IPS-18c (cell line): ENCODE data around the gene CASKIN2.

Experiments
- H3K4me3 ChIP-seq: 2 replicates; pipeline ENCODE4 v1.7.0; 2013; ENCODE audit warnings: low read depth, mild to moderate bottlenecking, low read length, moderate library complexity; ENCODE audit not compliant: insufficient read depth
- H3K9me3 ChIP-seq: one replicate; pipeline ENCODE4 v1.6.1; 2013; ENCODE audit warnings: mild to moderate bottlenecking, low read length, moderate library complexity; ENCODE audit not compliant: control insufficient read depth, insufficient read depth

The CASKIN2 gene

GRCh38 chr17:75502072-75502720, 13.1 kb downstream of the CASKIN2 start:
- no peak overlapping the region for H3K4me3 ChIP-seq
- H3K9me3 ChIP-seq: no peaks in the 10 kb centered on the region

- Histone ChIP-seq H3K9me3 (no peaks in the 10 kb centered on the region), H3K4me3 (no peak overlapping the region)
Measured at GRCh38 chr17:75501378-75502071, 13.8 kb downstream of the CASKIN2 start.

- Histone ChIP-seq H3K9me3 (no peaks in the 10 kb centered on the region), H3K4me3 (no peak overlapping the region)
Measured at GRCh38 chr17:75500419-75501216, 14.7 kb downstream of the CASKIN2 start.

- H3K9me3 ChIP-seq: no peaks in the 10 kb centered on the region
- H3K4me3 ChIP-seq: no peak overlapping the region
Measured at GRCh38 chr17:75499313-75500022, 15.9 kb downstream of the CASKIN2 start.

GRCh38 chr17:75498726-75499213, 16.6 kb downstream of the CASKIN2 start:
- no peaks in the 10 kb centered on the region for H3K9me3 ChIP-seq
- no peak overlapping the region for H3K4me3 ChIP-seq

GRCh38 chr17:75498039-75498725, 17.2 kb downstream of the CASKIN2 start:
- Histone ChIP-seq H3K4me3 (no peak overlapping the region), H3K9me3 (no peaks in the 10 kb centered on the region)

- Histone ChIP-seq H3K9me3 (no peaks in the 10 kb centered on the region), H3K4me3 (no peak overlapping the region)
Measured at GRCh38 chr17:75496005-75496404, 19.3 kb downstream of the CASKIN2 start.

GRCh38 chr17:75494326-75494877, 20.9 kb downstream of the CASKIN2 start:
- no peaks in the 10 kb centered on the region for H3K9me3 ChIP-seq
- no peak overlapping the region for H3K4me3 ChIP-seq

- H3K9me3 ChIP-seq: no peaks in the 10 kb centered on the region
- H3K4me3 ChIP-seq: no peak overlapping the region
Measured at GRCh38 chr17:75493476-75494129, 21.7 kb downstream of the CASKIN2 start.

- H3K4me3 ChIP-seq: no peak overlapping the region
- no peaks in the 10 kb centered on the region for H3K9me3 ChIP-seq
Measured at GRCh38 chr17:75492555-75493168, 22.7 kb downstream of the CASKIN2 start.

GRCh38 chr17:75491680-75492079, 23.7 kb downstream of the CASKIN2 start:
- H3K9me3 ChIP-seq: no peaks in the 10 kb centered on the region
- H3K4me3 ChIP-seq: no peak overlapping the region

- H3K4me3 ChIP-seq: no peak overlapping the region
- H3K9me3 ChIP-seq: no peaks in the 10 kb centered on the region
Measured at GRCh38 chr17:75490953-75491649, 24.2 kb downstream of the CASKIN2 start.

- Histone ChIP-seq H3K4me3 (no peak overlapping the region), H3K9me3 (no peaks in the 10 kb centered on the region)
Measured at GRCh38 chr17:75490173-75490743, 25.1 kb downstream of the CASKIN2 start.

GRCh38 chr17:75489511-75489955, 25.8 kb downstream of the CASKIN2 start:
- no peak overlapping the region for H3K4me3 ChIP-seq

More at GRCh38 chr17:75489511-75489955, 25.8 kb downstream of the CASKIN2 start:
- H3K9me3 ChIP-seq: no peaks in the 10 kb centered on the region
